ENCODE results near the gene KDM4B. TPM values are rescaled to one million over a fixed set of nuclear protein-coding genes. Genes with fewer than 3 reads are reported as not detected.
A peak's percentile ranks its signal among the peaks of the same experiment; 100 is the strongest.
"Not testable (repeated sequence)": the region's sequence is repeated elsewhere in the genome, so short reads cannot be mapped to it uniquely, and the experiment has no call there.

The KDM4B gene
- total RNA-seq, 2 donors from 2014 or later: 57.0 to 63.1 TPM

- Mint-ChIP-seq H3K9me3 (no peaks in the 10 kb centered on the region), H3K4me1 (ENCODE audit: low read depth in 2 of 2) (no peaks in the 10 kb centered on the region), H3K27me3 (no peaks in the 10 kb centered on the region), H3K27ac (no peak overlapping the region), H3K4me3 (no peak overlapping the region), H3K36me3 (no peaks in the 10 kb centered on the region)
- ATAC-seq (no peak), DNase-seq (ENCODE audit: low spot score) (peak; percentile 34)
Measured at GRCh38 chr19:4952945-4953344, 16.0 kb upstream of the KDM4B start.

GRCh38 chr19:4954320-4955149 lies 14.4 kb upstream of the KDM4B start:
- H3K27ac Mint-ChIP-seq: peak overlapping the region in 1 of 2 donors; percentile 48
- not testable (repeated sequence) for H3K4me3 Mint-ChIP-seq; ATAC-seq; H3K4me1 Mint-ChIP-seq (ENCODE audit: low read depth in 2 of 2); H3K36me3 Mint-ChIP-seq; H3K9me3 Mint-ChIP-seq; H3K27me3 Mint-ChIP-seq
- DNase-seq (ENCODE audit: low spot score): peak; percentile 49

GRCh38 chr19:4955274-4955673 lies 13.6 kb upstream of the KDM4B start:
- Mint-ChIP-seq H3K27ac (peak overlapping the region in 1 of 2 donors; percentile 42), H3K4me3 (no peak overlapping the region), H3K36me3 (no peaks in the 10 kb centered on the region), H3K4me1 (ENCODE audit: low read depth in 2 of 2) (no peaks in the 10 kb centered on the region), H3K27me3 (no peaks in the 10 kb centered on the region), H3K9me3 (no peaks in the 10 kb centered on the region)
- peak; percentile 58 for DNase-seq (ENCODE audit: low spot score)
- ATAC-seq: no peak

- Mint-ChIP-seq H3K9me3 (no peaks in the 10 kb centered on the region), H3K27ac (no peak overlapping the region), H3K27me3 (no peaks in the 10 kb centered on the region), H3K4me3 (no peak overlapping the region), H3K36me3 (no peaks in the 10 kb centered on the region), H3K4me1 (ENCODE audit: low read depth in 2 of 2) (no peaks in the 10 kb centered on the region)
- DNase-seq (ENCODE audit: low spot score) (peak; percentile 59), ATAC-seq (no peak)
Measured at GRCh38 chr19:4957981-4958380, 10.9 kb upstream of the KDM4B start.

GRCh38 chr19:4962085-4962619 lies 6.8 kb upstream of the KDM4B start:
- H3K36me3 Mint-ChIP-seq: no peaks in the 10 kb centered on the region
- no peak overlapping the region for H3K4me3 Mint-ChIP-seq
- H3K27me3 Mint-ChIP-seq: no peaks in the 10 kb centered on the region
- DNase-seq (ENCODE audit: low spot score) (peak; percentile 31), ATAC-seq (no peak)
- no peak overlapping the region for H3K27ac Mint-ChIP-seq
- H3K9me3 Mint-ChIP-seq: no peaks in the 10 kb centered on the region
- H3K4me1 Mint-ChIP-seq (ENCODE audit: low read depth in 2 of 2): no peaks in the 10 kb centered on the region

- no peaks in the 10 kb centered on the region for H3K27me3 Mint-ChIP-seq
- H3K36me3 Mint-ChIP-seq: no peaks in the 10 kb centered on the region
- no peak overlapping the region for H3K27ac Mint-ChIP-seq
- ATAC-seq (no peak), DNase-seq (ENCODE audit: low spot score) (peak; percentile 28)
- no peak overlapping the region for H3K4me3 Mint-ChIP-seq
- peaks cover 11% of the 10 kb centered on the region in 2 donors for H3K4me1 Mint-ChIP-seq (ENCODE audit: low read depth in 2 of 2)
- H3K9me3 Mint-ChIP-seq: no peaks in the 10 kb centered on the region
Measured at GRCh38 chr19:4965061-4965460, 3.9 kb upstream of the KDM4B start.

- H3K27me3 Mint-ChIP-seq: no peaks in the 10 kb centered on the region
- no peak overlapping the region for H3K4me3 Mint-ChIP-seq
- H3K36me3 Mint-ChIP-seq: no peaks in the 10 kb centered on the region
- peak; percentile 34 for DNase-seq (ENCODE audit: low spot score)
- no peaks in the 10 kb centered on the region for H3K9me3 Mint-ChIP-seq
- peaks cover 25 to 26% of the 10 kb centered on the region in 2 donors for H3K4me1 Mint-ChIP-seq (ENCODE audit: low read depth in 2 of 2)
- no peak for ATAC-seq
- peak overlapping the region in 1 of 2 donors; percentile 75 for H3K27ac Mint-ChIP-seq
Measured at GRCh38 chr19:4966591-4966990, 2.3 kb upstream of the KDM4B start.

- peak overlapping the region; percentile 72 for H3K4me3 Mint-ChIP-seq
- DNase-seq (ENCODE audit: low spot score) (peak; percentile 53), ATAC-seq (no peak)
- H3K9me3 Mint-ChIP-seq: no peaks in the 10 kb centered on the region
- no peaks in the 10 kb centered on the region for H3K27me3 Mint-ChIP-seq
- peaks cover 29 to 32% of the 10 kb centered on the region in 2 donors for H3K4me1 Mint-ChIP-seq (ENCODE audit: low read depth in 2 of 2)
- H3K27ac Mint-ChIP-seq: peak overlapping the region; percentile 75 to 89
- no peaks in the 10 kb centered on the region for H3K36me3 Mint-ChIP-seq
Measured at GRCh38 chr19:4967738-4968461, 1.0 kb upstream of the KDM4B start.

GRCh38 chr19:4969292-4969771 lies 419 bp downstream of the KDM4B start:
- DNase-seq (ENCODE audit: low spot score) (peak; percentile 55), ATAC-seq (no peak)
- peaks cover 29 to 32% of the 10 kb centered on the region in 2 donors for H3K4me1 Mint-ChIP-seq (ENCODE audit: low read depth in 2 of 2)
- H3K36me3 Mint-ChIP-seq: no peaks in the 10 kb centered on the region
- no peaks in the 10 kb centered on the region for H3K9me3 Mint-ChIP-seq
- H3K27me3 Mint-ChIP-seq: no peaks in the 10 kb centered on the region
- peak overlapping the region; percentile 96 for H3K4me3 Mint-ChIP-seq
- peak overlapping the region; percentile 76 to 94 for H3K27ac Mint-ChIP-seq

- Mint-ChIP-seq H3K4me3 (peak overlapping the region; percentile 96), H3K27ac (peak overlapping the region; percentile 76 to 94), H3K4me1 (ENCODE audit: low read depth in 2 of 2) (peaks cover 32% of the 10 kb centered on the region in 2 donors), H3K27me3 (no peaks in the 10 kb centered on the region), H3K36me3 (no peaks in the 10 kb centered on the region), H3K9me3 (no peaks in the 10 kb centered on the region)
- ATAC-seq (no peak), DNase-seq (ENCODE audit: low spot score) (peak; percentile 62)
Measured at GRCh38 chr19:4969772-4970531, 1.0 kb downstream of the KDM4B start.

GRCh38 chr19:4970558-4971423 lies 1.9 kb downstream of the KDM4B start:
- ATAC-seq (no peak), DNase-seq (ENCODE audit: low spot score) (peak; percentile 59)
- Mint-ChIP-seq H3K36me3 (no peaks in the 10 kb centered on the region), H3K27ac (peak overlapping the region; percentile 76 to 94), H3K4me1 (ENCODE audit: low read depth in 2 of 2) (peaks cover 32 to 37% of the 10 kb centered on the region in 2 donors), H3K27me3 (no peaks in the 10 kb centered on the region), H3K9me3 (no peaks in the 10 kb centered on the region), H3K4me3 (peak overlapping the region; percentile 96)

- peak; percentile 42 for DNase-seq (ENCODE audit: low spot score)
- peaks cover 34 to 40% of the 10 kb centered on the region in 2 donors for H3K4me1 Mint-ChIP-seq (ENCODE audit: low read depth in 2 of 2)
- H3K9me3 Mint-ChIP-seq: no peaks in the 10 kb centered on the region
- peak overlapping the region in 1 of 2 donors; percentile 94 for H3K27ac Mint-ChIP-seq
- H3K36me3 Mint-ChIP-seq: no peaks in the 10 kb centered on the region
- H3K27me3 Mint-ChIP-seq: no peaks in the 10 kb centered on the region
- ATAC-seq: no peak
- peak overlapping the region; percentile 96 for H3K4me3 Mint-ChIP-seq
Measured at GRCh38 chr19:4971424-4971793, 2.5 kb downstream of the KDM4B start.

Measured in natural killer cell treated with Interleukin-12 subunit alpha and Interleukin-12 subunit beta and Interleukin-15 and Interleukin-18, amount 100 ng/mL, for 72 hours (primary cell).